GM18867 (cell line): Measurements from ENCODE around the gene GRB2.

Source experiments
- ATAC-seq: cut with Tn5 transposase; IDR thresholded peaks from one replicate; pipeline ENCODE4 v1.9.1; 2021; ENCODE audit warnings: mild to moderate bottlenecking, moderate library complexity; ENCODE audit not compliant: unreplicated experiment

Gene GRB2

GRCh38 chr17:75414488-75414887 lies 9.0 kb upstream of the GRB2 start:
- no peak for ATAC-seq

DNA sequence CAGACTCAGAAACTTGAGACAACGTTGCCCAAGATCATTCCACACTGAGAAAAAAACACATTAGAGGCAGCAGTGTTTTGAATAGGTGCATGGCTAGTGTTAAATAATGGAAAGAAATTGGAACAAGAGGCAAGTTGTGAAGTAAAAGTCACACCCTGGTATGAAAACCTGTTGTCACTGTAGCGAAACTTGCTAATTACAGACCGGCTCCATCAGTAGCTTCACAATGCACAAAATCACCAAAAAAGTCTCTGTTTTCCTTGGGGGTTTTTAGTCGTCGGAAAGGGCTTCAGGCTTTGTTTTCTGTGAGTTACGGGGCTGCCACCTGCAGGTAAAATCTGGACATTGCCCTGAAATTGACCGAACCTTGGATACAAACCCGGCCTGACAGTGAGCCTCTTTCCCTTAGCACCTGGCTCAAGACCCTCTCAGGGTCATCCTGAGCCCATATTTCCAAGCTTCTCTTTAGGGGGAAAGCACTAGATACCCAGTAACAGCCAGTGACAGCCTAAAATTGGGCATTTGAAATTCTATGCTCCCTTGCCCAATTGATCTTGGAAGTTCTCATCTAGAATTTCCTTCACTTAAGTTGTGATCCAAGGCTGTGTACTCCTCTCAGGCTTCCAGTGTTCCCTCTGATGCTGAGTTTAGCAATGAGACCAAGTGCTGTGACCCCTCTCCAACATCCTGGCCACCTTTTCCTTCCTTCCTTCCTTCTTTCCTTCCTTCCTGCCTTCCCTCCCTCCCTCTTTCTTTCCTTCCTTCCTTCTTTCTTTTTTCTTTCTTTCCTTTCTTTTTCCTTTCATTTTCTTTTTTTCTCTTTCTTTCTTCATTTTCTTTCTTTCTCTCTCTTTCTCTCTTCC lies 7.2 kb upstream of the GRB2 start:
- peak; percentile 39 for ATAC-seq

DNA sequence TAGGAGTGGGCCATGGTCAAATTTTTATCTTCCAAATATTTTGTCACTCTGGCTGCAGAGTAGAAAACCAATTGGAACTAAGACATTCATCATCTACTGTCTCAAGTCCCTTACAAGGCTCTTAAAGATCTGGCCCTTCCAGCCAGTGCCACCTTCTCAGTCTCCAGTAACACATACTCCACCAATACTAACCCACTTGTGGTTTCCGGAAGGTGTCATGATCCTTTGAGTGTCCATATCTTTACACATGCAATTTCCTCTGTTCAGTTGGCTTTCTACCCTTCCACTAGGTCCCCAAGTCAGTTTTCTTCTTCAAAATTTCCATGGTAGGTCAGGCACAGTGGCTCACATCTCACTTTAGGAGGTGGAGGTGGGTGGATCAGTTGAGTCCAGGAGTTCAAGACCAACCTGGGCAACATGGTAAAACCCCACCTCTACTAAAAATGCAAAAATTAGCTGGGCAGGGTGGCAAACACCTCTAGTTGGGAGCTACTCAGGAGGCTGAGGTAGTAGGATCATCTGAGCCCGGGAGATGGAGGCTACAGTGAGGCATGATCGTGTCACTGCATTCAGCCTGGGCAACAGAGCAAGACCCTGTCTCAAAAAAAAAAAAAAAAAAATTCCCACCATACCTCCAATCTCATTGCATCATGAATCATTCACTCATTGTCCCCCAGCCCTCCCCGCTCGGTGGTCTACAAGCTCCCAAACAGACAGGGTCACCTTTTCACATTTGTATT lies 6.0 kb upstream of the GRB2 start:
- no peak for ATAC-seq

- no peak for ATAC-seq
These were observed 4.7 kb upstream of the GRB2 start for GRCh38 chr17:75410141-75410540.

DNA sequence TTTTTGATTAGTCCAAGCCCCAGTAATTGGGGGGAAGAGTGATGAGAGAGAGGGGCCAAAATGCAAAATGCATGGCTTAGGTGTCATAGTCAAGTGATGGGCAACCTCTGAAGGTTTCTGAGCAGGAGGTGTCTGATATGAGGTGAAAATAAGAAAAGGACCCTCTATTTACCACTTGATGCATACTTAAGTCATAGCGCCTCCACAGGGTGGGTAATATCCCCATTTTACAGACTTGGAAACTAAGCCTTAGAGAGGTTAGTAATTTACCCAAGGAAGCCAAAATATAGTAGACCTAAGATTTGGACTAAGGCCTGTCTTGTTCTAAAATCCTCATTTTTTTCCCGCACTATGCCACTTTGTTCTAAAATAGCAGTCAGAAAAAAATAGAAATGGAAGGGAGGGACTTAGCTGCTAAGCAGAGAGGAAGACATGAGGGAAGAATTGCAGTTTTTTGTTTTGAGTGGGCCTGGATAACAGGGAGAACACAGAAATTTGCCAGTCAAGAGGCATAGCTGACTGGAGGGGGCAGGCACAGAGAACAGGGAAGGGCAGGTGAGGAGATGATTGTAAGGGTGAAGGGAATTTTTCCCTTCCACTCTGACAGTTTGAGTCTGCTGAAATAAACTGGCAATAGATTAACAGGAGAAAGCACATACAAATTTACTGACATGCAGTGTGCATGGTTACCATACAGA lies 2.3 kb upstream of the GRB2 start:
- ATAC-seq = no peak

DNA sequence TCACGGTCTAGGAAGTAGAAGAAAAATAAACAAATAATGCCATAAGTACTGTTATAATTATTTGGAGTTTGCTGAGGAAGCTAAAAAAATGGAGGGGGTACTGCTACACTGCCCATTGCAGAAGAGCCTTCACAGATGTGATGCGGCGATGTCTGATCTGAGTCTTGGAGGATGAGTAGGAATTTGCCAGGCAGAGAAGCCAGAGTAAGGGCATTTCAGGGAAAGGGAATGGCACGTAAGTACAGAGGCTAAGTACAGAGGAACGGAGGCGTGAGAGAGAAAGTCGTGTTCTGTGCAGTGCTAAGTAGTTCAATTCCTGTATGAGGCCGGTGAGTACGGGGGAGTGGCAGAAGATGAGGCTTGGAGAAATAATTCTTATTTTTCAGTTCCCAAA lies 741 bp upstream of the GRB2 start:
- ATAC-seq = no peak

DNA sequence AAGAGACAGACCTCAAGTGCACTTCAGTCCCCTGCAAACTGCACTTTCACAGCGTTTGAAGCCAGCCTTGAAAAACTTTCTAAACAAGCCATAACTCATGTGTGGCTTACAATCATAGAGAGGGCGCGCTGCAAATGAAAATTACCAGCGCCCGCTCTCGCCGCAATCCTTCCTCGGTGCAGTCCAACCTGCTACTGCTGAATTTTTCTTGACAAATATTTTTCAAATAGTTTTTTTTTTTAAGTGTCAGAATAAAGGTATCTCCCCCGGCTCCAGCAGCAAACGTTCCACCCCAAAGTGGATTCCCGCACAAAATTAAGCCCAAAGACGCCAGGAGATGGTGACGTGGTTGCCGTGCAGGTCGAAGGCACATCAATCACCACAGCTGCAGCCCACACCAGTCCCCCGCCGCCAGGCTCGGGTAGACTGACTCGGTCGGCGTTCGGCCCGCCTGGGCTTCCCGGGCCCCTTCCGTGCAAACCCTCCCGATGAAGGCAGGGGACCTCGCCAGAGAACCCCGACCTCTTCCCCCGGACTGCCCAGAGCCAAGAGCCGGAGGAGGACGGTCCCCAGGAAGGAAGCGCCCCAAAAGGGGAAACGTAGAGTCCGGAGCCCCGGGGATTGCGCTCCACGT lies 630 bp downstream of the GRB2 start:
- ATAC-seq = peak; percentile 19

DNA sequence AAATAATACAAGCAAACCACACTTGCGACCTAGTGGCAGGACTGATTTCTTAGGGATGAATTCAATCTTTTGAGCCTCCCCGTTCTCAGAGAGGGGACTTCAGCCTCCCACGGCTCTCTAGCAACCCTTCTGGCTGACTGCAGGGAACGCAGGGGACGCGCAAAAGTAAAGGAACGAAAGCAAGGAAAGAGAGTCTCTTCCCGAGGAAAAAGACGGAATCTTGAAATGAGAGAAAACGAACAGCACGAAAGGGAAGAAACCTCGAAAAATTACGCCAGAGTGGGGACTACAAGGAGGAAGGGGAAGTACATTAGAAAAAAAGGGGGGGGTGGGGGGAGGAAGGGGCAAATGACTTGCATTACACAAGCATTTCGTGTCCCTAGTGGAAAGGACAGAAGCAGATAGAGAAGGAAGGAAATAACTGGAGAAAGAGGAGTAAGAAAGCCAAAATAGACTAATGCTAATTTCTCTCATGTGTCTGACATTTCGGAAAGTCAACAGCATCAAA lies 1.2 kb downstream of the GRB2 start:
- no peak for ATAC-seq

- ATAC-seq = no peak
These were observed 2.3 kb downstream of the GRB2 start for GRCh38 chr17:75403131-75403530.

DNA sequence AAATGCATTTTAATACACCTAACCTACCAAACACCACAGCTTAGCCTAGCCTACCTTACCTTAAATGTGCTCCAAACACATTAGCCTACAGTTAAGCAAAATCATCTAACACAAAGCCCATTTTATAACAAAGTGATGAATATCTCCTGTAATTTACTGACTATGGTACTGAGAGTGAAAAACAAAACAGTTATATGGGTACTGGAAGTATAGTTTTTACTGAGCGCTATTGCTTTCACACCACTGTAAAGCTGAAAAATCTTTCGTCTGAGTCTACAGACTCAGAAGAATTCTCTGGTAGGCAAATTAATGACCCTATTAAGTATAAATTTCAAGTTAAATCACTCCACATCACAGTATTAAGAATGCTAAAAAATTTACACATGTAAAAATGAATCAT lies 3.5 kb downstream of the GRB2 start:
- no peak for ATAC-seq

DNA sequence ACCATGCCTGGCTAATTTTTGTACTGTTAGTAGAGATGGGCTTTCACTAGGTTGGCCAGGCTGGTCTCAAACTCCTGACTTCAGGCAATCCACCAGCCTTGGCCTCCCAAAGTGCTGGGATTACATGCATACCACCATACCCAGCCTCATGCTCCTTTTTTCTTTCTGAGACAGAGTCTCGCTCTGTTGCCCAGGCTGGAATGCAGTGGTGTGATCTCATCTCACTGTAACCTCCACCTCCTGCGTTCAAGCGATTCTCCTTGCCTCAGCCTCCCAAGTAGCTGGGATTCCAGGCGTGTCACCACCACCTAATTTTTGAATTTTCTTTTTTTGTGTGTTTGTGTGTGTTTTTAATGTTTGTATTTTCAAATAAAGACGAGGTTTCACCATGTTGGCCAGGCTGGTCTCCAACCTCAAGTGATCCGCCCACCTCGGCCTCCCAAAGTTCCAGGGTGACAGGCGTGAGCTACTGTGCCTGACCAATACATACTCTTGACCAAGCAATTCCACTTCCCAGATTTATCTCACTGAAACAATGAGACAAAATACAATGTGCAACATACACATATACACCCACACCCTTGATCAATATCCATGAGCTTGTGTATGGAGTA lies 5.0 kb downstream of the GRB2 start:
- no peak for ATAC-seq

DNA sequence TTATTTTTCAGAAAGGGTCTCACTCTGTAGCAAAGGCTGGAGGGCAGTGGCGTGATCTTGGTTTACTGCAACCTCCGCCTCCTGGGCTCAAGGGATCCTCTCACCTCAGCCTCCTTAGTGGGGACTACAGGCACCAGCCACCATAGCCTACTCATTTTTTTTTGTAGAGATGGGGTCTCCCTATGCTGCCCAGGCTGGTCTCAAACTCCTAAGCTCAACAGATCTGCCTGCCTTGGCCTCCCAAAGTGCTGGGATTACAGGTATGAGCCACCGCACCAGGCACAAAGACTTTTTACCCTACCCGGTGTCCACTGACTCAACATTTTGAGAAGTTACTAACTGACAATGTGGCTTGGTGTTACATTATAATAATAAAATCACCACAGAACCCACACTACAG lies 7.2 kb downstream of the GRB2 start:
- ATAC-seq = no peak

GRCh38 chr17:75397217-75397616 lies 8.3 kb downstream of the GRB2 start:
- no peak for ATAC-seq

DNA sequence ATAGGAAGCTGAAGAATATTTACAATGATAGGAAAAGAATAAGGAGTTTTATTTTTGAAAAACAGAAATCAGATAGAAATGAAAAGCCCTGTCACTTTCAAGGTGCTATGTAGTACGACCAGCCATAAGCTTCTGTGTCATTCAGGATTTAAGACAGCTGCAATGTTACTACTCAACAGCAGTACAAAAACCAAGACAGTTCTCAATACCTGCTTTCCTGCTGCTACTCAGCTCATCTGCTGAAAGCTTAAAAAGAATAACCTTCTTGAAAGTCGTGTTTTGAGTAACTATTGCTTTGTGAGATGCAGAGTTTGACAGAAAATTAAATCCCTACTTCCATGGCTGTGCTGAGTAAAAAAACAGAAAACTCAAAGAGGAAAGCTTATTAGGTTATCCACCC lies 8.7 kb downstream of the GRB2 start:
- no peak for ATAC-seq

DNA sequence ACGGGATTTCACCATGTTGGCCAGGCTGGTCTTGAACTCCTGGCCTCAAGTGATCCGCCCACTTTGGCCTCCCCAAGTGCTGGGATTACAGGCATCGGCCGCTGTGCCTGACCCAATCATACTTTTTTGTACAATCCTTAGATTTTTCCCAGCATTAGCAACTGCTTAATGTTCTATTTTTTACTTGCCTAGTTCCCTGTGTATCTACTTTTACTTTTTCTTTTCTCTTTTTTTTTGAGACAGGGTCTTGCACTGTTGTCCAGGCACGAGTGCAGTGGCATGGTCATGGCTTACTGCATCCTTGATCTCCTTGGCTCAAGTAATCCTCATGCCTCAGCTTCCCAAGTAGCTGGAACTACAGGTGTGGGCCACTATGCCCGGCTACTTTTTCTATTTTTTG lies 9.5 kb downstream of the GRB2 start:
- no peak for ATAC-seq

DNA sequence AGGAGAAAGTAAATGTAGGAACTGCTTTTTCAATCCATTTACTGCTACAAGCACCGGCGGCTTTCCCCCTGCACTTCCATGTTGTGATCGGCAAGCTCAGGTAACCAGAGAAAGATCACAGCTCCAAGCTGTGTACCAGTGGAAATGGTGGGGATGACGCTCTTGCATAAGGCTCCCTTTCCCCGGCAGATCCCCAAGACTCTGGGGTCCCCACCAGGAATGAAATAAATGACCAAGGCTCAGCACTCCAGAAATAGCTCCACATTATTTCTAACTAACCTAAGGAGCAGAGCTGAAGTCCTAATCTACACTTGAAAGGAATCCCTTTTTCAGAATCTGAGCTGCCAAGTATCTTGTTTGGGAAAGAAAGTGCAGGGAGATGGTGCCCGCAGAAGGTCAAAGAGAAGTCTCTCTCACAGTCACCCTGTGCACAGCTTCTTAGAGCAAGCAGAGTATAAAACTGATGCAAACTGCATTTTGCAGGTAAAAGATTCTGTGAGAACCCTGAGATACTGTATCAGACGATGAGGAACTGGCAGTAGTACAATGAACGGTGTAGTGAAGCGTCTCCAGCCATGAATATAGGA lies 11.1 kb downstream of the GRB2 start:
- ATAC-seq = no peak

- peak; percentile 62 for ATAC-seq
These were observed 11.8 kb downstream of the GRB2 start for GRCh38 chr17:75393523-75394331.

GRCh38 chr17:75392559-75392958 lies 12.9 kb downstream of the GRB2 start:
- ATAC-seq = no peak

DNA sequence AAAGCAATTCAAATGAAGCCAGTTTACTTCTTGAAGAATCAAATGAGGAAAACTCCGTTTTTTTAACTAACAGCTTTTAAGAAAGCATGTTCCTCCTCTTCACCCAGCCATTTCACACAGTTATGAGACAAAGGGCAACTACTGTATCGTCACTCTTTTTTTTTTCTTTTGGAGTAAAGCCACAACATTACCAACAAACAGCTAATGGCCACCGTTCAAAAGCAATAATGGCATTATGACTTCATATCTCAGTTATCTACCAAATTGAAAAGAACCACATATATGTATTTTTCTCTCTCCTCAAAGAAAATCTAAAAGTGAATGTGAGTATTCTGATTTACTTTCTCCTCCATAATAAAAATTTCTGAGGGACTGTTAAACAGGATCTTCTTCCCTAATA lies 14.5 kb downstream of the GRB2 start:
- ATAC-seq = no peak
